Neural progenitor cell (in vitro differentiated cells): ENCODE data around the gene ZNF148. TPM values are rescaled to one million over a fixed set of nuclear protein-coding genes. Genes with fewer than 3 reads are reported as not detected.

Experiments used
- DNase-seq: peaks from one replicate; pipeline ENCODE4 v3.0.0-alpha.2; 2016; ENCODE audit warnings: low spot score
- H2AFZ ChIP-seq: fragments of 200-600 bp; sonication (generic); replicated peaks from 2 replicates; pipeline ENCODE4 v1.6.1; 2016; ENCODE audit warnings: antibody characterized with exemption
- H3F3A ChIP-seq: fragments of 200-600 bp; sonication (generic); 2 replicates; pipeline ENCODE4 v1.6.1; 2016; ENCODE audit warnings: antibody characterized with exemption, low read depth
- H3K27ac ChIP-seq: fragments of 200-600 bp; sonication (generic); 2 replicates; pipeline ENCODE4 v1.5.1; 2016; ENCODE audit warnings: mild to moderate bottlenecking
- H3K27me3 ChIP-seq: fragments of 200-600 bp; sonication (generic); 2 replicates; pipeline ENCODE4 v1.6.1; 2016; ENCODE audit warnings: mild to moderate bottlenecking, moderate library complexity
- H3K36me3 ChIP-seq: fragments of 200-600 bp; sonication (generic); 2 replicates; pipeline ENCODE4 v1.5.1; 2016
- H3K4me1 ChIP-seq: fragments of 200-600 bp; sonication (generic); 2 replicates; pipeline ENCODE4 v1.6.1; 2016; ENCODE audit warnings: mixed run types
- H3K4me2 ChIP-seq: fragments of 200-600 bp; sonication (generic); 2 replicates; pipeline ENCODE4 v1.6.1; 2016
- H3K4me3 ChIP-seq: fragments of 200-600 bp; sonication (generic); 2 replicates; pipeline ENCODE4 v1.5.1; 2016
- H3K79me2 ChIP-seq: fragments of 200-600 bp; sonication (generic); 2 replicates; pipeline ENCODE4 v1.6.1; 2016; ENCODE audit warnings: low read depth
- H3K9ac ChIP-seq: fragments of 200-600 bp; sonication (generic); 2 replicates; pipeline ENCODE4 v1.6.1; 2016
- H3K9me3 ChIP-seq: fragments of 200-600 bp; sonication (generic); 2 replicates; pipeline ENCODE4 v1.5.1; 2016; ENCODE audit warnings: low read depth
- H4K20me1 ChIP-seq: fragments of 200-600 bp; sonication (generic); 2 replicates; pipeline ENCODE4 v1.6.1; 2016; ENCODE audit warnings: low read depth
- H3K27ac Mint-ChIP-seq: 3 replicates; pipeline ENCODE4 v1.8.0; 2021; ENCODE audit warnings: mixed read lengths
- H3K27me3 Mint-ChIP-seq: 2 replicates; pipeline ENCODE4 v1.8.0; 2022; ENCODE audit warnings: low read depth, mild to moderate bottlenecking, inconsistent platforms, moderate library complexity, mixed read lengths; ENCODE audit not compliant: insufficient read depth
- H3K36me3 Mint-ChIP-seq: 3 replicates; pipeline ENCODE4 v1.8.0; 2021; ENCODE audit warnings: mixed read lengths
- H3K4me1 Mint-ChIP-seq: 3 replicates; pipeline ENCODE4 v1.8.0; 2021; ENCODE audit warnings: mixed read lengths
- H3K4me3 Mint-ChIP-seq: 3 replicates; pipeline ENCODE4 v1.8.0; 2021; ENCODE audit warnings: mild to moderate bottlenecking, moderate library complexity, mixed read lengths
- H3K9me3 Mint-ChIP-seq: 3 replicates; pipeline ENCODE4 v1.8.0; 2020; ENCODE audit warnings: mixed read lengths
- CTCF ChIP-seq: fragments of 200-600 bp; sonication (generic); IDR thresholded peaks from 2 replicates; pipeline ENCODE4 v1.5.1; 2017; ENCODE audit warnings: antibody characterized with exemption, mild to moderate bottlenecking
- EZH2 ChIP-seq: fragments of 200-600 bp; sonication (generic); IDR thresholded peaks from 2 replicates; pipeline ENCODE4 v1.6.1; 2017; ENCODE audit warnings: antibody characterized with exemption, mild to moderate bottlenecking, moderate library complexity
- EZH2phosphoT487 ChIP-seq: fragments of 200-600 bp; sonication (generic); IDR thresholded peaks from 2 replicates; pipeline ENCODE4 v1.6.1; 2017; ENCODE audit warnings: antibody characterized with exemption
- total RNA-seq: library from RNA; depleted of rRNA; stranded (reverse); fragments of >200 nt; gene quantifications from 2 replicates; pipeline ENCODE4 v1.2.3, GENCODE V29; 2015; ENCODE audit warnings: low replicate concordance

Gene ZNF148
- total RNA-seq, 1 donor from 2014 or later = 37.1 TPM

DNA sequence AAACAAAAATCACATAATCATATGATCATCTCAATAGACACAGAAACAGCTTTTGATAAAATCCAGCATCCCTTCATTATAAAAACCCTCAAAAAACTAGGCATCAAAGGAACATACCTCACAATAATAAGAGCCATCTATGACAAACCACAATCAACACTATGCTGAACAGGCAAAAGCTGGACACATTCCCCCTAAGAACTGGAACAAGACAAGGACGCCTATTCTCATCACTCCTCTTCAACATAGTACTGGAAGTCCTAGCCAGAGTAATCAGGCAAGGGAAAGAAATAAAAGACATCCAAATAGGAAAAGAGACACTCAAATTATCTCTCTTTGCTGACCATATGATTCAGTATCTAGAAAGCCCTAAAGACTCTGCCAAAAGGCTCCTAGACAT, 107.7 kb downstream of the ZNF148 start:
- no peak overlapping the region for H3K4me3 ChIP-seq
- H3K9ac ChIP-seq = no peak overlapping the region
- H3K36me3 Mint-ChIP-seq = peaks cover 41% of the 10 kb centered on the region
- H3K9me3 ChIP-seq = no peaks in the 10 kb centered on the region
- peaks cover 18% of the 10 kb centered on the region for H3K9me3 Mint-ChIP-seq
- H3K27me3 ChIP-seq = no peaks in the 10 kb centered on the region
- TF ChIP-seq EZH2phosphoT487 (no peak), EZH2 (no peak)
- H3K79me2 ChIP-seq = peaks cover 10% of the 10 kb centered on the region
- H3K4me2 ChIP-seq = no peak overlapping the region
- no peaks in the 10 kb centered on the region for H3K27me3 Mint-ChIP-seq
- no peak overlapping the region for H3K27ac ChIP-seq
- H3K36me3 ChIP-seq = no peaks in the 10 kb centered on the region
- H3K4me1 Mint-ChIP-seq = no peaks in the 10 kb centered on the region
- no peaks in the 10 kb centered on the region for H3F3A ChIP-seq
- no peak overlapping the region for H2AFZ ChIP-seq
- H3K4me3 Mint-ChIP-seq = no peak overlapping the region
- H4K20me1 ChIP-seq = no peaks in the 10 kb centered on the region
- H3K27ac Mint-ChIP-seq = no peak overlapping the region
- H3K4me1 ChIP-seq = no peaks in the 10 kb centered on the region
- no peak for DNase-seq

GRCh38 chr3:125266971-125267370, 108.2 kb downstream of the ZNF148 start:
- Histone ChIP-seq H4K20me1 (no peaks in the 10 kb centered on the region), H3K36me3 (no peaks in the 10 kb centered on the region), H3K4me2 (no peak overlapping the region), H3F3A (no peaks in the 10 kb centered on the region), H3K27ac (no peak overlapping the region), H3K4me1 (no peaks in the 10 kb centered on the region), H2AFZ (no peak overlapping the region), H3K9ac (no peak overlapping the region), H3K9me3 (no peaks in the 10 kb centered on the region), H3K4me3 (no peak overlapping the region), H3K79me2 (peaks cover 10% of the 10 kb centered on the region), H3K27me3 (no peaks in the 10 kb centered on the region)
- no peak for DNase-seq
- Mint-ChIP-seq H3K36me3 (peaks cover 41% of the 10 kb centered on the region), H3K27me3 (no peaks in the 10 kb centered on the region), H3K27ac (no peak overlapping the region), H3K9me3 (peaks cover 18% of the 10 kb centered on the region), H3K4me1 (no peaks in the 10 kb centered on the region), H3K4me3 (no peak overlapping the region)
- TF ChIP-seq CTCF = no peak
- TF ChIP-seq EZH2 = no peak
- no peak for TF ChIP-seq EZH2phosphoT487

DNA sequence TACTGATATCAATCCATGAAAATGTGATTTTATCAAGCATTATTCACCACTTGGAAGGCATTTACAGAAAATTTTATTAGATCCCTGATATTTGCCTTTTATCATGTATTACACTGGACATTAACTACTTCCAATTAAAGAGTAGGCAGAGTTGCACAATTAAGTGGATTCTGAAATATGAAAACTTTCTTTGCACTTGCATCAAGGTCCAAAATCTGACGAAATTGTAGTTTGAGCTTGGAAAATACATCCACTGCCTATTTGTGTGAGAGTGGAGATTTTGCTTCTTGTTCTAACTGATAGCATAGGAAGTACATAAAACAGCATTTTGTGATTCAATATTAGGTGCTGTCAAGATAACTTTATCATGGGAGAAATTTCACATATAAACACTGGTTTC, 113.0 kb downstream of the ZNF148 start:
- no peak overlapping the region for H3K4me2 ChIP-seq
- H3K27me3 Mint-ChIP-seq = no peaks in the 10 kb centered on the region
- no peaks in the 10 kb centered on the region for H3K27me3 ChIP-seq
- peaks cover 6% of the 10 kb centered on the region for H3K36me3 ChIP-seq
- H2AFZ ChIP-seq = no peak overlapping the region
- no peak for DNase-seq
- no peak for TF ChIP-seq CTCF
- no peak for TF ChIP-seq EZH2
- TF ChIP-seq EZH2phosphoT487 = no peak
- H3K9me3 ChIP-seq = no peaks in the 10 kb centered on the region
- H3K4me3 ChIP-seq = no peak overlapping the region
- no peaks in the 10 kb centered on the region for H3K4me1 ChIP-seq
- no peaks in the 10 kb centered on the region for H3K4me1 Mint-ChIP-seq
- peaks cover 10% of the 10 kb centered on the region for H3K79me2 ChIP-seq
- no peak overlapping the region for H3K4me3 Mint-ChIP-seq
- no peaks in the 10 kb centered on the region for H4K20me1 ChIP-seq
- no peak overlapping the region for H3K27ac ChIP-seq
- H3F3A ChIP-seq = no peaks in the 10 kb centered on the region
- H3K36me3 Mint-ChIP-seq = peaks cover 30% of the 10 kb centered on the region
- no peak overlapping the region for H3K27ac Mint-ChIP-seq
- peaks cover 11% of the 10 kb centered on the region for H3K9me3 Mint-ChIP-seq
- H3K9ac ChIP-seq = no peak overlapping the region

GRCh38 chr3:125261031-125261430, 114.1 kb downstream of the ZNF148 start:
- peaks cover 6% of the 10 kb centered on the region for H3K36me3 ChIP-seq
- H3K79me2 ChIP-seq = peaks cover under 1% of the 10 kb centered on the region
- H2AFZ ChIP-seq = no peak overlapping the region
- Mint-ChIP-seq H3K9me3 (peaks cover 16% of the 10 kb centered on the region), H3K36me3 (peaks cover 25% of the 10 kb centered on the region), H3K4me3 (no peak overlapping the region), H3K27ac (no peak overlapping the region), H3K4me1 (no peaks in the 10 kb centered on the region), H3K27me3 (no peaks in the 10 kb centered on the region)
- no peak overlapping the region for H3K27ac ChIP-seq
- no peaks in the 10 kb centered on the region for H4K20me1 ChIP-seq
- no peak for DNase-seq
- H3F3A ChIP-seq = no peaks in the 10 kb centered on the region
- H3K27me3 ChIP-seq = no peaks in the 10 kb centered on the region
- no peak overlapping the region for H3K4me3 ChIP-seq
- TF ChIP-seq CTCF (no peak), EZH2phosphoT487 (no peak), EZH2 (no peak)
- H3K4me2 ChIP-seq = no peak overlapping the region
- H3K9ac ChIP-seq = no peak overlapping the region
- no peaks in the 10 kb centered on the region for H3K9me3 ChIP-seq
- no peaks in the 10 kb centered on the region for H3K4me1 ChIP-seq
